ENCODE measurements around the gene SORCS2. TPM values are rescaled to one million over a fixed set of nuclear protein-coding genes. Genes with fewer than 3 reads are reported as not detected.

SORCS2 gene
- total and polyA plus RNA-seq, 4 donors = 0.05 to 8.4 (median 1.8) TPM

- no peak for ATAC-seq (ENCODE audit: low FRiP score)
- intact Hi-C loops (cut with DNase I) = loop anchor here in 1 of 2 donors (2.0 kb wide), 1 partner anchor 107 kb away; no protein-coding TSS in a partner anchor
- H3K27me3 ChIP-seq (ENCODE audit: control insufficient read depth in 1 of 2, insufficient read depth in 2 of 2, low read length in 1 of 2) = no peaks in the 10 kb centered on the region
- no peaks in the 10 kb centered on the region for H3K9me3 ChIP-seq (ENCODE audit: control insufficient read depth, low read length)
- 93 to 99% methylated on average over 8 of the region's 8 CpGs for WGBS, 2 donors
- no peaks in the 10 kb centered on the region for H3K4me1 ChIP-seq (ENCODE audit: control insufficient read depth in 1 of 2, insufficient read depth in 2 of 2, low read length in 2 of 2)
- peak in 1 of 2 donors; percentile 36 for DNase-seq
- H3K36me3 ChIP-seq (ENCODE audit: control insufficient read depth in 1 of 2, insufficient read depth in 2 of 2, low read length in 1 of 2) = no peaks in the 10 kb centered on the region
- no peak overlapping the region for H3K4me3 ChIP-seq (ENCODE audit: low read length in 2 of 2)
- no peak overlapping the region for H3K27ac ChIP-seq (ENCODE audit: low read depth in 1 of 2, low read length in 2 of 2)
Measured at GRCh38 chr4:7297881-7298280, 105.5 kb downstream of the SORCS2 start.

- Histone ChIP-seq H3K4me1 (ENCODE audit: control insufficient read depth in 1 of 2, insufficient read depth in 2 of 2, low read length in 2 of 2) (no peaks in the 10 kb centered on the region), H3K4me3 (ENCODE audit: low read length in 2 of 2) (no peak overlapping the region), H3K36me3 (ENCODE audit: control insufficient read depth in 1 of 2, insufficient read depth in 2 of 2, low read length in 1 of 2) (no peaks in the 10 kb centered on the region), H3K27ac (ENCODE audit: low read depth in 1 of 2, low read length in 2 of 2) (no peak overlapping the region), H3K27me3 (ENCODE audit: control insufficient read depth in 1 of 2, insufficient read depth in 2 of 2, low read length in 1 of 2) (no peaks in the 10 kb centered on the region), H3K9me3 (ENCODE audit: control insufficient read depth, low read length) (no peaks in the 10 kb centered on the region)
- intact Hi-C loops (cut with DNase I) = no loop called here
- 90 to 93% methylated on average over 13 of the region's 13 CpGs for WGBS, 2 donors
- DNase-seq (peak in 1 of 2 donors; percentile 62), ATAC-seq (ENCODE audit: low FRiP score) (no peak)
Measured at GRCh38 chr4:7298619-7299009, 106.3 kb downstream of the SORCS2 start.

GRCh38 chr4:7299010-7299907 is 106.9 kb downstream of the SORCS2 start:
- Histone ChIP-seq H3K27me3 (ENCODE audit: control insufficient read depth in 1 of 2, insufficient read depth in 2 of 2, low read length in 1 of 2) (no peaks in the 10 kb centered on the region), H3K4me3 (ENCODE audit: low read length in 2 of 2) (no peak overlapping the region), H3K9me3 (ENCODE audit: control insufficient read depth, low read length) (no peaks in the 10 kb centered on the region), H3K4me1 (ENCODE audit: control insufficient read depth in 1 of 2, insufficient read depth in 2 of 2, low read length in 2 of 2) (no peaks in the 10 kb centered on the region), H3K36me3 (ENCODE audit: control insufficient read depth in 1 of 2, insufficient read depth in 2 of 2, low read length in 1 of 2) (no peaks in the 10 kb centered on the region), H3K27ac (ENCODE audit: low read depth in 1 of 2, low read length in 2 of 2) (no peak overlapping the region)
- intact Hi-C loops (cut with DNase I) = no loop called here
- WGBS, 2 donors = 86 to 90% methylated on average over 29 to 30 of the region's 30 CpGs
- no peak for ATAC-seq (ENCODE audit: low FRiP score)
- peak in 1 of 2 donors; percentile 57 for DNase-seq

- 91 to 95% methylated on average over 26 of the region's 26 CpGs for WGBS, 2 donors
- ATAC-seq (ENCODE audit: low FRiP score) (no peak), DNase-seq (peak in 1 of 2 donors; percentile 58)
- intact Hi-C loops (cut with DNase I) = no loop called here
- Histone ChIP-seq H3K9me3 (ENCODE audit: control insufficient read depth, low read length) (no peaks in the 10 kb centered on the region), H3K36me3 (ENCODE audit: control insufficient read depth in 1 of 2, insufficient read depth in 2 of 2, low read length in 1 of 2) (no peaks in the 10 kb centered on the region), H3K27ac (ENCODE audit: low read depth in 1 of 2, low read length in 2 of 2) (no peak overlapping the region), H3K4me3 (ENCODE audit: low read length in 2 of 2) (no peak overlapping the region), H3K27me3 (ENCODE audit: control insufficient read depth in 1 of 2, insufficient read depth in 2 of 2, low read length in 1 of 2) (no peaks in the 10 kb centered on the region), H3K4me1 (ENCODE audit: control insufficient read depth in 1 of 2, insufficient read depth in 2 of 2, low read length in 2 of 2) (no peaks in the 10 kb centered on the region)
Measured at GRCh38 chr4:7299908-7300710, 107.8 kb downstream of the SORCS2 start.

- no peaks in the 10 kb centered on the region for H3K4me1 ChIP-seq (ENCODE audit: control insufficient read depth in 1 of 2, insufficient read depth in 2 of 2, low read length in 2 of 2)
- H3K9me3 ChIP-seq (ENCODE audit: control insufficient read depth, low read length) = no peaks in the 10 kb centered on the region
- H3K36me3 ChIP-seq (ENCODE audit: control insufficient read depth in 1 of 2, insufficient read depth in 2 of 2, low read length in 1 of 2) = no peaks in the 10 kb centered on the region
- no peaks in the 10 kb centered on the region for H3K27me3 ChIP-seq (ENCODE audit: control insufficient read depth in 1 of 2, insufficient read depth in 2 of 2, low read length in 1 of 2)
- no peak overlapping the region for H3K27ac ChIP-seq (ENCODE audit: low read depth in 1 of 2, low read length in 2 of 2)
- ATAC-seq (ENCODE audit: low FRiP score) (no peak), DNase-seq (peak in 1 of 2 donors; percentile 52)
- WGBS, 2 donors = 94 to 95% methylated on average over 8 of the region's 8 CpGs
- intact Hi-C loops (cut with DNase I) = no loop called here
- no peak overlapping the region for H3K4me3 ChIP-seq (ENCODE audit: low read length in 2 of 2)
Measured at GRCh38 chr4:7300711-7301095, 108.4 kb downstream of the SORCS2 start.

- Histone ChIP-seq H3K9me3 (ENCODE audit: control insufficient read depth, low read length) (no peaks in the 10 kb centered on the region), H3K27me3 (ENCODE audit: control insufficient read depth in 1 of 2, insufficient read depth in 2 of 2, low read length in 1 of 2) (no peaks in the 10 kb centered on the region), H3K4me1 (ENCODE audit: control insufficient read depth in 1 of 2, insufficient read depth in 2 of 2, low read length in 2 of 2) (no peaks in the 10 kb centered on the region), H3K27ac (ENCODE audit: low read depth in 1 of 2, low read length in 2 of 2) (no peak overlapping the region), H3K36me3 (ENCODE audit: control insufficient read depth in 1 of 2, insufficient read depth in 2 of 2, low read length in 1 of 2) (no peaks in the 10 kb centered on the region), H3K4me3 (ENCODE audit: low read length in 2 of 2) (no peak overlapping the region)
- ATAC-seq (ENCODE audit: low FRiP score) (no peak), DNase-seq (peak in 1 of 2 donors; percentile 46)
- intact Hi-C loops (cut with DNase I) = no loop called here
- WGBS, 2 donors = 89 to 91% methylated on average over 17 of the region's 17 CpGs
Measured at GRCh38 chr4:7301126-7301785, 108.9 kb downstream of the SORCS2 start.

GRCh38 chr4:7301846-7302630 is 109.7 kb downstream of the SORCS2 start:
- peak in 1 of 2 donors; percentile 60 for DNase-seq
- H3K4me3 ChIP-seq (ENCODE audit: low read length in 2 of 2) = no peak overlapping the region
- no peaks in the 10 kb centered on the region for H3K9me3 ChIP-seq (ENCODE audit: control insufficient read depth, low read length)
- WGBS, 2 donors = 92 to 94% methylated on average over 20 of the region's 20 CpGs
- H3K27me3 ChIP-seq (ENCODE audit: control insufficient read depth in 1 of 2, insufficient read depth in 2 of 2, low read length in 1 of 2) = no peaks in the 10 kb centered on the region
- no peak overlapping the region for H3K27ac ChIP-seq (ENCODE audit: low read depth in 1 of 2, low read length in 2 of 2)
- no peaks in the 10 kb centered on the region for H3K36me3 ChIP-seq (ENCODE audit: control insufficient read depth in 1 of 2, insufficient read depth in 2 of 2, low read length in 1 of 2)
- no peaks in the 10 kb centered on the region for H3K4me1 ChIP-seq (ENCODE audit: control insufficient read depth in 1 of 2, insufficient read depth in 2 of 2, low read length in 2 of 2)
- intact Hi-C loops (cut with DNase I) = no loop called here
- no peak for ATAC-seq (ENCODE audit: low FRiP score)

Data from aorta (tissue), 5 donors.